ENCODE data around the gene NFE2L2.

- TF ChIP-seq CTCF (IDR thresholded peaks at IDR 0.05; ENCODE audit: insufficient read depth, low read length, poor library complexity, severe bottlenecking): no peak
- no peak for TF ChIP-seq EZH2phosphoT487 (conservative IDR thresholded peaks at IDR 0.05; ENCODE audit: low read length)
Observed at GRCh38 chr2:177217247-177217843, 47.2 kb downstream of the NFE2L2 start.

All from SU-DHL-6 (cell line).